GM21447 (cell line): ENCODE data around the gene UIMC1.

Experiments used
- ATAC-seq: cut with Tn5 transposase; IDR thresholded peaks from one replicate; pipeline ENCODE4 v1.9.1; 2021; ENCODE audit not compliant: unreplicated experiment

UIMC1 gene

GRCh38 chr5:176904276-176904675 lies 102.3 kb downstream of the UIMC1 start:
- ATAC-seq = no peak

GRCh38 chr5:176902911-176903664 lies 103.5 kb downstream of the UIMC1 start:
- ATAC-seq = no peak

- ATAC-seq = no peak
Observed at GRCh38 chr5:176902102-176902814, 104.3 kb downstream of the UIMC1 start.

GRCh38 chr5:176901260-176902101 lies 105.1 kb downstream of the UIMC1 start:
- ATAC-seq = peak; percentile 63

GRCh38 chr5:176900780-176901204 lies 105.8 kb downstream of the UIMC1 start:
- ATAC-seq = no peak

- ATAC-seq = no peak
Observed at GRCh38 chr5:176899946-176900779, 106.4 kb downstream of the UIMC1 start.

GRCh38 chr5:176899296-176899891 lies 107.2 kb downstream of the UIMC1 start, which contains the start of gene HK3:
TSS of gene HK3 (minus strand) at chr5:176899346. CDS start at chr5:176896159, 3,187 bp downstream.
- no peak for ATAC-seq

GRCh38 chr5:176897263-176897662 lies 109.3 kb downstream of the UIMC1 start:
- ATAC-seq = no peak

GRCh38 chr5:176895831-176896230 lies 110.7 kb downstream of the UIMC1 start:
- ATAC-seq = no peak

- ATAC-seq = no peak
Observed at GRCh38 chr5:176894298-176894697, 112.3 kb downstream of the UIMC1 start.

GRCh38 chr5:176892663-176893062 lies 113.9 kb downstream of the UIMC1 start:
- ATAC-seq = no peak

- no peak for ATAC-seq
Observed at GRCh38 chr5:176891331-176891958, 115.1 kb downstream of the UIMC1 start.

GRCh38 chr5:176890455-176891330 lies 115.9 kb downstream of the UIMC1 start:
- no peak for ATAC-seq

- no peak for ATAC-seq
Observed at GRCh38 chr5:176889321-176890280, 117.0 kb downstream of the UIMC1 start.

- ATAC-seq = no peak
Observed at GRCh38 chr5:176888865-176889165, 117.8 kb downstream of the UIMC1 start.

- ATAC-seq = no peak
Observed at GRCh38 chr5:176888016-176888864, 118.3 kb downstream of the UIMC1 start.
